NT2/D1 (cell line): ENCODE data around the gene HS3ST2.

Source experiments
- SUZ12 ChIP-seq: IDR thresholded peaks from 2 replicates; pipeline ENCODE4 v1.6.1; 2011; ENCODE audit not compliant: insufficient read length, insufficient read depth; ENCODE audit errors: extremely low read depth
- YY1 ChIP-seq: IDR thresholded peaks from 2 replicates; pipeline ENCODE4 v1.6.1; 2011; ENCODE audit not compliant: insufficient read length, insufficient read depth
- ZNF274 ChIP-seq: IDR thresholded peaks from 2 replicates; pipeline ENCODE4 v1.6.1; 2011; ENCODE audit warnings: mild to moderate bottlenecking, low read depth, low read length

DNA sequence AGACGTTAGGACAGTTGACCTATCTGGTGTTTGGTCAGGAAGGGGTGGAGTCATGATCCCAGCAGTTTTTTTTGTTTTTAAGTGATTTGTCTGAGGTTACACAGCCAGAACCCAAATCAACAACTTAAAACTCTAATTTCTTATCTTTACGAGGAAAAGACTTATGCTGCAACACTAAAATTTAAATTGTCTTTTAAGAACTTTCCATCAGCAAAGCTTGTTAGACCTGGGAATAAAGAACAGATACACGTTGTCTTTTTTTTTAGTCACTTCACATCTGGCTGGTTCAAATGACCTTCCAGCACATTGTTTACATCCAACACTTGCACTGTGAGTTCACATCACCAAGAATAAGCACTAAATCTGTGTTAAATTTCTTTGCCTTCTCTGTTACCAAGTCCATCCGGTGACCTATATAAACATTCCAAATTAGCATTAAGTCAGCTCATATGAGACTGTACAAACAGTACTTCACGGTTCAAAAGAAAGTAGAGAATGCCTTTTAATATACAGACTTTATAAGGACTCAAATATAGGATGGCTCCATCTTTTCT is 115.0 kb downstream of the HS3ST2 start:
- TF ChIP-seq ZNF274 (no peak), YY1 (no peak), SUZ12 (no peak)
